AML-193 (cell line): ENCODE results near the gene KMT2D.
"Not testable (repeated sequence)": the region's sequence is repeated elsewhere in the genome, so short reads cannot be mapped to it uniquely, and the experiment has no call there.

Experiments
- DNase-seq, 2 experiments: peaks; one replicate each; lab custom pipeline; 2025; lab: John Stamatoyannopoulos, UW

KMT2D gene

DNA sequence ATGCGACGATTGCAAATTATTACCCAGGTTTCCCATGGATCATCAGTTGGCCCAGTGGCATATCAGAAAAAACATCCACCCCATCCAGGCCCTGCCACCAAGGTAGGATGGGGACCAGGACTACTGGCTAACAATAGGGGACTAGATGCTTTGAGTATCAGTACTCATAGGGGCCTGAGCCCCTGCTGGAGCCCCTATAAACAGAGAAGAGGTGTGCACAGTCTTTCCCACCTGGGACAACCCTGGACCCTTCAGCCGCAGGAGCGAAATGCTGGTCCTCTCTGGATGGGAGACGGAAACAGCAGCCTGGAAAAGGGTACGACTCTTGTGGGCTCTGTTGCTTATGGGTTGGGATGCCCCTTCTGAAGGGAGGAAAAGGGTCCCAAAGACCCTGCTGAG lies 28.3 kb upstream of the KMT2D start:
- no peak for DNase-seq

DNA sequence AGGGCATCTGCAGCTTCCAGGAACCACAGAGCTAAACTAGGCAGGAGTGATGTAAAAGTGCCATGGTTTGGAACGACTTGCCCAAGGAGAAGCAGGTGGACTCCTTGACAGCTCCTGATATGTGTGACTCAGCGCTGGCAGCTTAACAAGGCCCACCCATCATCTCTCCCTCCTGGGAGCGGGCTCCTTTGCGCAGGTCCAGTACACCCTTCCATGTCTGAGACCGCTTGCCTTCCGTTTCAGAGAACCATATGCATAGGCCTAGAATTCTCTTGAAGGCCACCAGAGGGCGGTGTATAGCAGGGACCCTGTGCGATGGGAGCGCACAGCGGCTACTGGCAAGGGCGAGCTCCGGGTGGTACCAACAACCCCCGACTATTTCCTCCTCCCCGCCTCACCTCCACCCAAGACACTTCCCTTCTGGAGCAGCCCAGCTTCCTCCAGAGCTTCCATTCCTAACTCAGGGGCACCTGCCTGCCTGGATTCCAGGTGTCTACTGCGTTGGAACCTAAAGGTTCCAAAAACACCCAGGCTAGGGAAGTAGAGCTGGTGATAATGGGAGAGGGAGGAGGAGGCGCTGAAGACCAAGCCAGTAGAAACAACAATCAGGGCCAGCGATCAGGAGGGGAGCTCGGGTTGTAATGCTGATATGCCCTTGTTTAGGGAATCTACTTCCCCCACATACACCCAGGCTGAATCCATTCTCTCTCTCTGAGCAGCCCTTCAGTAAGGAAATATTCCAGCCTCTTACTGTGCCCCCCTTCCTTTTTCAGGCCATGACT lies 27.7 kb upstream of the KMT2D start:
- peak; percentile 79 to 81 for DNase-seq

DNA sequence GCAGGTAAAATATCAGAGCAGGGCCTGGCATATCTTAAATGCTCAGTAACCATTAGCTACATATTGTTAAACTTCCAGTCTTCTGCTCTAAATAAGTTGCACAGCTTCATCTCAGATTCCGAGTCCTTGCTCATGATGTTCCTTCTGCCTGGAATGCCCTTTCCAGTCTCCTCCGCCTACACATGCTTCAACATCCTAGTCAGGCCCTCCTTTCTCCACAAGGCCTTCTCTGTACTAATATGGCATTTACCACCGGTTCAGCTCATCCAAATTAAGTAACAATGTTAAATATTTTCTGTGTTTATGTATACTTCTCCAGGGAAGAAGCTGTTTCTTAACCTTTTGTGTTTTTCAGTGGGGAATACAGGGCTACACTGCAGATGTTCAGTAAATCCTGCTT lies 25.5 kb upstream of the KMT2D start:
- DNase-seq: no peak

DNA sequence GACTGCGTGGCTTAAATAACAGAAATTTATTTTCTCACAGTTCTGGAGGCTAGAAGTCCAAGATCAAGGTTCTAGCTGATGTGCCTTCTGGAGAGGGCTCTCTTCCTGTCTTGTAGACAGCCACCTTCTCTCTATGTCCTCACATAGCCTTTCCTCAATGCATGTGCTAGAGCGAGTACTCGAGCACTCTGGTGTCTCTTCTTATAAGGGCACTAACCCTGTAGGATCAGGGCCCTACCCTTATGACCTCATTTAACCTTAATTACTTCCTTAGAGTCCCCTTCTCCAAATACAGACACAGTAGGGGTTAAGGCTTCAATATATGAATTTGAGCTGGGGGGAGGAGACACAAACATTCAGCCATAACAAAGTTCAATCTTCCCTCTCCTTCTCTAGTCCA lies 23.8 kb upstream of the KMT2D start:
- no peak for DNase-seq

DNA sequence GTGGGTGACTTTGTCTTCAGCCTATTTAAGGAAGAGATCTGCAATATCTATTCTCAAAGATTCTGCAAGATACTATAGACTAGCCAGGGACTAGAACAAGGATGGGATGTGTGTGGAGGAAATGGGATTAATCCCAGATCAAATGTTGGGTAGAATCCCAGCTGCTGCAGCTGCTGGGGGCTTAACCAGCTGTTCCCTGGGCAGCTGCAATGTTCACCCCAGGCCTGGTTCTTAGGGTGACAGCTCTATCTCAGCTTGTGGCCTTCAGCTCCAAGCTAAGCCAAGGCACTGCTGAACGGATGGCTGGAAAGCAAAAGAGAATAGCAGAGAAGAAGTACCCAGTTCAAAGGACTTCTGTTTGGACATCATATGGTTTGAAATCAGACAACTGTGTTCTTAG lies 19.2 kb upstream of the KMT2D start:
- DNase-seq: no peak

DNA sequence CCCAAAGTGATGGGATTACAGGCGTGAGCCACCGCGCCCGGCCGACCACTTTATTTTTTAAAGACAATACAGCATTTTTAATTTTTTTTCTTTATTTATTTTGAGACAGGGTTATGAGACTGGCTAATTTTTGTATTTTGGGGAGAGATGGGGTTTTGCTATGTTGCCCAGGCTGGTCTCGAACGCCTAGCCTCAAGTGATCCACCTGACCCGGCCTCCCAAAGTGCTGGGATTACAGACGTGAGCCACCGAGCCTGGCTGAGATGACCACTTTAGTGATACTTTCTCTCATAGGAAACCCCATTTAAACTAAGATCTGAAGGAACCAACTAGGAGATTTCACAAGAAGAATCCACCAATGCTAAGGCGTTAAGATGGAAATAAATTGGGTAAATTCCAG lies 10.4 kb upstream of the KMT2D start:
- DNase-seq: no peak

DNA sequence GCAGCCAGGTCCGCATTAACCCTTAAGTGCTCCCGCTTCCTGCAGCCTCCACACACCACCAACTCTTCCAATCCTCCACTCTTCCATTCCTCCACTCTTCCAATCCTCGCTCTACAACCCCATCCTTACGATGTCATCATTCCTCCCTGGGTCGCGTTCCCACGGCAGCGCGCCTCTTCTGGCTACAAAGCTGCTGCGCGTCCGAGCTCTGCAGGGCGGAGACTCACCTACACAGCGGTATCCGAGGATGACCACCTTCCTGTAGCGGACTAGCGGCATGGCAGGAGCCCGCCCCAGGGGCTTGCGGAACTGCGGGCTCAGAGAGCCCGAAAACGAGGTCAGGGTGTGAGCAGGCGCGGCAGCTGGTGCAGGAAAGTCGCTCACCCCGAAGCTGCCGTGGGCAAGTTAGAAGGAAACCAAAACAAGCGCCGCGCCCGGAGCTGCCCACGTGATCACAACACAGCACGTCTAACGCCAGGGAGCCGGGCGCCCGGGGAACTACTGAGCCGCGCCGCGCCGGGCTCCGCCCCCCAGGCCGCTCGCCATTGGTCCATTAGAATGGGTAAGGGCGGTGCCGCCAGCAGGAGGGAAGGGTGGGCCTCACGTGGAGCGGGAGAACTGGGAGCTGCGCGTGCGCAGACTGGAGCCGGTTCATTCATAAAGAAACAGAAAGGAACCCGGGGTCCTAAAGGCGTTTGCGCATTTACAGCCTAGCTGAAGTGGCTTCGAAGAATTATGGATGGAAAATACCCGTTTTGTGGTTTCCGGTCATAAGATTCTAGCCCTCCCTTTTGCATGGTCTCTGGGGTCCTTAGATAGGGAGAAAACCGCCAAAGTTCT lies 9.1 kb upstream of the KMT2D start, which contains the start of gene RHEBL1:
TSS of gene RHEBL1 (minus strand) at position 473 of the 840 bp plus-strand sequence. CDS start at position 279, 194 bp downstream.
- peak; percentile 97 to 98 for DNase-seq

DNA sequence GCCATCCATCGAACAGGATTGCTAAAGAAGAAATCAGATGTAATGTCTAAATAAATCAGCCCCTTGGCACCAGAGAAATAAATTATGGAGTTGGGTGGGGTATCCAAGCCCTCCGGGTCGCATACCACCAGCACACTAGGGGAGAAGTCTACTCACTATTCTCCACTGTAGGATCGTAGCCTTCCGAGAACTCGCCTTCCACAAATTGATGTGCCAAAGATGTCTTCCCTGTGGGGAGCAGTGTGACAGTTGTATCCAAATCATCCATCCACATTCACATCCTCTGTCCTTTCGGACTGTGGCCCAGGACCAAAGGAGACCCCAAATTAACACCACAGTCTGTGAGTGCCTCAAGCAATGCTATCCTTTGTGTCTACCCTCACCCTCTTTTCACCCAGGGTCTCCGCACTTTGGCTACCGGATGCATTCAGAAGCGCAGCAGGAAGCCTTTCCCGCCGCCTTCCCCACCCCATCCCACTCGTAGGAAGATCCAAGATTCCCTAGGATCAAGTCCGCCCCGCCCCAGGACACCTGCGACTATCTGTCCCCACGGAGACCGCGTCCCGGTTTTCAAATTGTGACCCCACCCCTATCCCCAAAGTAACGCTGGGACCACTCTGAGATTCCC lies 8.4 kb upstream of the KMT2D start:
- no peak for DNase-seq

DNA sequence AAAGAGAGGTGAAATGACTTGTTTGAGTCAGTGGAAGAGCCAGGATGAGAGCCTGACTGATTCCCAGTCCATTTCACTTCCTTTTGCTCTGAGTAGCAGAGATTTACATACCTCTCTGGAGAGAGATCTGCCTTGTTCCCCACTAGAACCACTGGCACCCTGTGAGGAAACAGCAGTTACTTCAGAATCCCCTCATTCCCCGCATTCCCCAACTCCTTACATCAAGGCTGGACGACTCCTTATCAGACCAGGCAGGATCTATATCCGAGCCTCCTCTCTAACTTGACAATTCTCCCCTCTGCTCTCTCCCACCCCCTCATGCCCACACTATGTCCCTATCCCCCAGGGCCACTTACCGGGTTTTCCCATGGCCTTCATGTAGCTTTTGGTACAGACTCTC lies 5.5 kb upstream of the KMT2D start:
- DNase-seq: no peak

DNA sequence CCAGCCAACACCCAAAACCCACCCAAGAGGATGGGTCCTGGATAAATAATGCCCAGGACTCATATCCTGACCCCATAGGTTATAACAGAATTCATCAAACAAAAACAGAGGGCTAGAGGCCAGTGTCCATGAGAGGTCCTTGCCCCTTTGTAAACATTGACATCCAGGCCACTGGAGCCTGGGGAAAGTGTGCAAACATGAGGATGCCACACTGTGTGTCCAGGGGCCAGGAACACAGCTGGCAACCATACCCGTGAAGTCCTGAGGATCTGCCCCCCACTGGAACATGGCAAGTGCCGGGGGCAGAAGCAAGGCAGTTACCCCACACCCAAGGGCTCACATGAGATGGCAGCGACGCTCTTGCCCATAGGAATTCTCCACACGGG lies 4.2 kb upstream of the KMT2D start:
- no peak for DNase-seq

DNA sequence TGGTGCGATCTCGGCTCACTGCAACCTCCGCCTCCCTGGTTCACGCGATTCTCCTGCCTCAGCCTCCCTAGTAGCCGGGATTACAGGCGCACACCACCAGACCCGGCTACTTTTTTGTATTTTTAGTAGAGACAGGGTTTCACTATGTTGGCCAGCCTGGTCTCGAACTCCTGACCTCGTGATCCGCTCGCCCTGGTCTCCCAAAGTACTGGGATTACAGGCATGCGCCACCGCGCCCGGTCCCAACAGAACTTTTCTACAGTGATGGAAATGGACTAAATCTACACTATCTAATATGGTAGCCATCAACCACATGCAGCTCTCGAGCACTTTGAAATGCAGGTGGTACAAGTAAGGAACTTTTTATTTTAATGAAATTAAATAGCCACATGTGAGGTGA lies 1.3 kb upstream of the KMT2D start:
- DNase-seq: not testable (repeated sequence)

DNA sequence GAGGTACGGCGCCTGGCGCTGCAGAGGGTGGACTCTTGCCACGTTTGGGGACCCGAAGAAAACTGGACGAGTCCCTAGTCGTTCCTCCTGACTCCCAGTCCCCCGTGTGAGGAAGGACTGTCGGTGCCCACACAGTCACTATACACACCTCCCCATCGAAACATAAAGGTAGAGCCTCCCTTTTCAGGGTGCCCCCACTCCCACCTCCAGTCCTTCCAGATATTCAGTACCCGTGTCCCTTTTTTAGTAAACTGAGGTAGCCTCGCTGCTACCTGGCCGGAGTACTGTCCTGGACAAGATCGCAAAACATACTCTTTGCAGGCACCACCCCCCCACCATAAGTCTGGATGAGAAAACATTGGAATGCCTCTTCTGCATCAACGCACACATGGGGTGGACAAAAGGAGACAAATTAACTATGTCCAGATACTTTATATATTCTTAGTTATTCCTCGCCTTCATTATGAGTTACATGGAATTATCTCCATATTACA lies 610 bp upstream of the KMT2D start:
- no peak for DNase-seq

DNA sequence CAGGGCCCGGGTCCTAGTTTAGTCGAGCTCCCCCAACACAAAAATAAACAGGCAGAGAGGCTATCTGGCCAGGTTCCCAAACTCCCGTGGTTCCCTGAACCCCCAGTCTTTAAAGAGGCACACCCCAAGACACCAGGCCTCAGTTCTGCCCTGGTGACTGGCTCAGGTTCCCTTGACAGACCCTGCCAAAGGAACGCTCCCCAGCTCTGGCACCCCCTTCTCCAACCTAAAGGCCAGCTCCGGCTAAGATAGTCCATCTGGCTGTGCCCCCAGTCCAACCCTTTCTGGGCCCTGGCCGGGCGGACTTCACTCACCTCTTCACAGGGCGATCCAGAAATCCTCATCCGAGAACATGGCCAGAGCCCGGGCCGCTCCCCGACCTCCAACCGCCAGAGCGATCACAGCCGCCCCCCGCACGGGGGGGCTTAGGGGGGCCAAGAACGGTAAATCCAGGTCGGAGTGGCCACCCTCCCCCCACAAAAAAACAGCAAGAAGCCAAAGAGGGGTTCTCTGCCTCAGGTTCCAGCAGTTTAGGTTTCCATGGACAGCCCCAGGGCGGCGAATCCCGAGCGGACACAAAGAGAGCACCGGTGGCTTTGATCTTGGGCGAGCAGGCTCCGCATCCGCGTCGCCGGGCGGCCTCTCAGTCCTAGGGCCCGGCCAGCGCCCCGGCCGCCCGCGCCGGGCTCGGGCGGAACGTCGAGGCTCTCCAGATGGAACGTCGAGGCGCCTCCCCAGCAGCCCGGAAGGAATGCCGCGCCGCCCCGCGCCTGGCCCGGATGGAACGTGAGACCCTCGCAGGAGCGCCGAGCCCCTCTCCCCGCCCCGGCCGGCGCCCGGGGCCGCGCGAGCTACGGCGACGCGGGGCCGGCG lies 1.1 kb downstream of the KMT2D start:
- no peak for DNase-seq

DNA sequence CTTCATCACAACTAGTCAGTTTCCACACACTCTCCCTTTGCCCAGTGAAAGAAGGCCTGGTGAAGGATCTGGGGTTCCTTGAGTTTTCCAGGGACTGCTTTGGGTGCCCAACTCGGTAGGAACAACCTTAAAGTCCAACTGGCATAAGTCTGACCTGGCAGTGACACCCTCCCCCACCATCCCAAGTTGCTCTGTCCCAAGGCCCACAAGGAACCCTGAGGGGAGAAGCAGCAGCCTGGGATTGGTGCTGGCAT lies 1.6 kb downstream of the KMT2D start:
- no peak for DNase-seq

DNA sequence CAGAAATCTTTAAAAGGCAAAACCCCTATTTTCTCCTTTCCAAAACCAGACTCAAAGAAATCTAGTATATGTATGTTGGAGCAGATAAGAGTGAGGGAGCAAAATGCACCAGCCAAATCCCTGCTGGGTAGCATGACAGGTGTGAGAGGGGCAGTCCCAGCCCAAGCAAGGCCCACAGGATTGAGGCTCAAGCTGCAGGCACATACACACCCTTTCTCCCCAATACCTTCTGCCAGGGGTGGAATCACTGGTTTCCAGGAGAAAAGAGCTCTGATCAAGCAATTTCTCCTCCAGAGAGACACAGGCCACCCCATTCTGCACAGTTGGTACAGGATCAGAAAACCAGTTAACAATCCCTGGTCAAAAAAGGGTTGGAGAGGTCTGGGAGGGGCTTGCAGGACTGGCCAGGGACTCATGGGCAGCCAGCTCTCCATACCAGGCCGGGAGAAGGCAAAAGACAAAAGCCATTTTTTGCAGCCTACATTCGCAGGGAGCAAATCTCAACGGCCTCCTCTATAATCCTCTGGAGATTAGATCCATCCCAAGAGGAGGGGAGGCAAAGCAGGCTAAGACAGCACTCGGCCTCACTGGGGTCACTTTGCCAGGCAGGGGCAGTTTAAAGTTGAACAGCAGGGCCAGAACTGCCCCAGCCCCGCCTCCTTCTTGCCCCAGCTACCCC lies 2.1 kb downstream of the KMT2D start:
- DNase-seq: no peak

DNA sequence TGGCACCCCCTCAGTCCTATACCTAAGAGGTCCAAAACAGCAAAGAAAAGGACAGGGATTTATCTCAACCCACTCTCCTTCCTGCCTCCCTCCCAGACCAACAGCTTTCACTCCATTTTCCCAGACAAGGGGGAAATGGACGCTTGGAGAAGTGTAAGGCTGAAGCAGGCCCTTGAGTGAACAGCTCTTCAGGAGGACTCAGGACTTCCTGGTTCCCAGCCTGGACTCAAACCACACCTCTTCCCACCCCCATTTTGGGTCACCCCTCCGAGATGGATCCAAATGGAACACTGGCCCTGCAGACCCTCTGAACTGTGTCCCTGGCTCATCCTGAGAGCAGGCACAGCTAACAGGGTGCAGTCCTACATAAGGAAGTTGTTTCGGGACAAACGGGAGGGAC lies 2.7 kb downstream of the KMT2D start:
- peak; percentile 17 to 30 for DNase-seq

DNA sequence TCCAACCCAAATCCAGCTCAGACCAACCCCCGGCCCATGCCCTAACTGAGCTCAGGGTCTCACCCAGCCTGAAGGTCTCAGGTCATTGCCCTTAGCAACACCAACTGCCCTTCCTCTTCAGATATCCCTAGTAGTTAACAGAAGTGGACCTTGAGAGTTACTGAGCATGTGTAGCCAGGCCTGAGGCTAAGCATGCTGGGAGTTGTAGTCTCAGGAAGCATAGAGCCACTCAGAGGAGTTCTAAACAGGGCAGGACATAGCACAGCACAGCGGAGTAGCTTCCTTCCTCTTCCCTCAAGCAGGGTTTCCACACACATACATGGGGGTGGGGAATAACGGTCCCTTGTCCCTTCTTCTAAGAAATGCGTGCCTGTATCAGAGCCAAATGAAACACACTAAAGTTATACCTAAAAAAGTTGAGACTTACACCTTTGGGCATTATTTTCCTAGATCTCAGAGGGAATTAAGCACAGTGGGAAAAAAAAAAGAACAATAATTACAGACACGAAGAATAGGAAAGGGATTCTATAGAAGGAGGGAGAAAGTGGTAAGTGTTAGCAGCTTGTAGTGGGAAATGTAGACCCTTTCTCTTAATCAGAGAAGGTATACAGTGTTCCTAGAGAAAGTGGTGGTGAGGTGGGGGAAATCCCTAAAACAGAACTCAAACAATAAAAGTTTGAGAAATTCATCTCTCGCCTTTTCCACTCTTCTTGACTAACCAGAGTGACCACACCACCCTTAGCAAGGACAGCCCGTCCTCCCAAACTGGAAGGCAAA lies 4.4 kb downstream of the KMT2D start:
- peak; percentile 97 to 98 for DNase-seq

DNA sequence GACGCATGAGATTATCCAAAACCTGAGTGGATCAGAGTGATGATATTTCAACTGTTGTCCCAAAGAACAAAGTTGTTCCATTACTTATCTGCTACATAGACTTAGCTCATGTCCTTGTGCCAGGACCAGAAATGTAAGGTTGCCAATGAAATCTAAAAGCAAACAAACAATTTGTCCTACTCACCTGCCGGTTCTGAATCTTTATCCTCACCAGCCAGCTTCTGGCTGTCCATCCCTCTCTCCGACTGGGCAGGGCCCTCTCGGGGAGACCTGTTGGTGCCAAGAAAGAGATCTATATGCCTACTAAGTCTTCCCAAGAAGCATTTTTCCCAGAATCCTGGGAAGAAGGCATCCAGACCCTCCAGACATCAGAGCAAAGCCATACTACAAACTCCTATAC lies 5.5 kb downstream of the KMT2D start:
- DNase-seq: no peak

DNA sequence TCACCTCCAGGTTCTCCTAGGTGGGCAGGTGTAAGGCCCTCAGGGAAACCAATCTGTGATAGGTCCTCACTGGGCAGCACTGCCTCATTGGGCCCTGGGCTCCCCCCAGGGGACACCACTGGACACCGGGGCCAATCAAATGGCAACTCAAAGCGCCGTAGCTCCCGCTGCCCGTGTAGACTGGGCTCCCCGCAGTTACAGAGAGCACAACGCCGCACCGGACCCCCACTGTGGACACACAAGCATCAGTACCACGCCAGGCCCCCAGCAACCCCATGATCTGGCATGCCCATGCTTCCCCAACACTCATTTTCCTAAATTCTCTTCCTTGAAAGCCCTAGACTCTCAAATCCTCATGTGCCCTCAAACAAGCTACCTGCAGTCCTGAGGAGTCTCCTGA lies 6.1 kb downstream of the KMT2D start:
- DNase-seq: no peak

DNA sequence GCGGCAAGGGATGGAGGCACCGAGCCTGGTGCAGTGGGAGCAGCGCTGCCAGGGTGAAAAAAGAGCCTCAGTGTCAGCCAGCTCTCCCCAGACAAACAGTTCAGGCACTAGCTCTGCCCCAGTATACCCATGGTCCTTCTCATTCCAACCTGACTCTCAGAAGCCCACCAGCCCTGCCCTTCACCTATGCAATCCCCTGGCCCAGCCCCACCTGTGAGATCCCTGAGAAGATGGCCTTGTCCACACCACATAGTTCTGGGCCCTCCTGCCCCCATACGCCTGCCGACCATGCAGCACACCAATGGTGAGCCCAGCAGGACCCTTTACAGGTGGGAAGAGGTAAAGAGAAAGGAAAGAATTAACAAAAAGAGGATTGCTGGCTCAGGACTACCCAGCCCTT lies 6.5 kb downstream of the KMT2D start:
- DNase-seq: no peak
